Measurements from ENCODE around the gene SLC30A10. TPM values are rescaled to one million over a fixed set of nuclear protein-coding genes. Genes with fewer than 3 reads are reported as not detected.

SLC30A10 gene
- total RNA-seq, 1 experiment from 2014 or later = not detected

- H3K27me3 ChIP-seq (replicated peaks; ENCODE audit: insufficient read depth, low read depth, low read length, poor library complexity) = peaks cover 39% of the 10 kb centered on the region
- no peak for TF ChIP-seq CTCF (conservative IDR thresholded peaks at IDR 0.05; ENCODE audit: low read depth, low read length)
- TF ChIP-seq EZH2 (IDR thresholded peaks at IDR 0.05; ENCODE audit: borderline replicate concordance, low read depth, low read length, poor library complexity, severe bottlenecking) = no peak
- POLR2A ChIA-PET (ENCODE audit: low non-redundant PET) = no interaction called here
- no peaks in the 10 kb centered on the region for H3K9me3 ChIP-seq (ENCODE audit: low read depth, low read length, poor library complexity, severe bottlenecking)
- CTCF ChIA-PET = no interaction called here
- H3K4me3 ChIP-seq (ENCODE audit: low read depth, low read length, poor library complexity, severe bottlenecking) = no peak overlapping the region
- no peak for DNase-seq (ENCODE audit: low spot score)
- no peaks in the 10 kb centered on the region for H3K36me3 ChIP-seq (ENCODE audit: insufficient read depth, low read length, poor library complexity, severe bottlenecking)
- no peak overlapping the region for H3K27ac ChIP-seq (ENCODE audit: low read depth, low read length, poor library complexity, severe bottlenecking)
- no TSS peak for BruUV-seq (replicated peaks)
- intact Hi-C loops (cut with micrococcal nuclease; ENCODE audit: unreplicated experiment) = no loop called here
- no peaks in the 10 kb centered on the region for H3K4me1 ChIP-seq (ENCODE audit: insufficient read depth, low read length, poor library complexity, severe bottlenecking)
Measured at GRCh38 chr1:219945795-219946194, 17.4 kb upstream of the SLC30A10 start.

- Histone ChIP-seq H3K27ac (ENCODE audit: low read depth, low read length, poor library complexity, severe bottlenecking) (no peak overlapping the region), H3K36me3 (ENCODE audit: insufficient read depth, low read length, poor library complexity, severe bottlenecking) (no peaks in the 10 kb centered on the region), H3K4me3 (ENCODE audit: low read depth, low read length, poor library complexity, severe bottlenecking) (no peak overlapping the region), H3K27me3 (replicated peaks; ENCODE audit: insufficient read depth, low read depth, low read length, poor library complexity) (peaks cover 49% of the 10 kb centered on the region), H3K9me3 (ENCODE audit: low read depth, low read length, poor library complexity, severe bottlenecking) (no peaks in the 10 kb centered on the region), H3K4me1 (ENCODE audit: insufficient read depth, low read length, poor library complexity, severe bottlenecking) (no peaks in the 10 kb centered on the region)
- ChIA-PET POLR2A (ENCODE audit: low non-redundant PET) (no interaction called here), CTCF (no interaction called here)
- no peak for TF ChIP-seq CTCF (conservative IDR thresholded peaks at IDR 0.05; ENCODE audit: low read depth, low read length)
- TF ChIP-seq EZH2 (IDR thresholded peaks at IDR 0.05; ENCODE audit: borderline replicate concordance, low read depth, low read length, poor library complexity, severe bottlenecking) = no peak
- no TSS peak for BruUV-seq (replicated peaks)
- no peak for DNase-seq (ENCODE audit: low spot score)
- intact Hi-C loops (cut with micrococcal nuclease; ENCODE audit: unreplicated experiment) = no loop called here
Measured at GRCh38 chr1:219941179-219942118, 13.1 kb upstream of the SLC30A10 start.

- H3K27me3 ChIP-seq (replicated peaks; ENCODE audit: insufficient read depth, low read depth, low read length, poor library complexity) = peaks cover 51% of the 10 kb centered on the region
- no peak for DNase-seq (ENCODE audit: low spot score)
- H3K36me3 ChIP-seq (ENCODE audit: insufficient read depth, low read length, poor library complexity, severe bottlenecking) = no peaks in the 10 kb centered on the region
- no peaks in the 10 kb centered on the region for H3K9me3 ChIP-seq (ENCODE audit: low read depth, low read length, poor library complexity, severe bottlenecking)
- TF ChIP-seq EZH2 (IDR thresholded peaks at IDR 0.05; ENCODE audit: borderline replicate concordance, low read depth, low read length, poor library complexity, severe bottlenecking) (no peak), CTCF (conservative IDR thresholded peaks at IDR 0.05; ENCODE audit: low read depth, low read length) (no peak)
- intact Hi-C loops (cut with micrococcal nuclease; ENCODE audit: unreplicated experiment) = no loop called here
- H3K4me1 ChIP-seq (ENCODE audit: insufficient read depth, low read length, poor library complexity, severe bottlenecking) = no peaks in the 10 kb centered on the region
- CTCF ChIA-PET = no interaction called here
- POLR2A ChIA-PET (ENCODE audit: low non-redundant PET) = no interaction called here
- no peak overlapping the region for H3K4me3 ChIP-seq (ENCODE audit: low read depth, low read length, poor library complexity, severe bottlenecking)
- no peak overlapping the region for H3K27ac ChIP-seq (ENCODE audit: low read depth, low read length, poor library complexity, severe bottlenecking)
- BruUV-seq (replicated peaks) = no TSS peak
Measured at GRCh38 chr1:219940707-219941106, 12.3 kb upstream of the SLC30A10 start.
